Measurements from ENCODE around the gene GRAMD1B.

GRCh38 chr11:123562158-123562557, 132.1 kb downstream of the GRAMD1B start:
- no peak for TF ChIP-seq CTCF (IDR thresholded peaks at IDR 0.05)
- TF ChIP-seq EZH2 (IDR thresholded peaks at IDR 0.05; ENCODE audit: borderline replicate concordance, insufficient read depth, low read depth, low read length, poor library complexity, severe bottlenecking) = no peak
